Cardiac muscle cell (in vitro differentiated cells and primary cell): ENCODE data around the gene SF3A2. TPM values are rescaled to one million over a fixed set of nuclear protein-coding genes. Genes with fewer than 3 reads are reported as not detected.

ENCODE experiments used
- DNase-seq, 2 donors: peaks; one replicate each; pipeline versions ENCODE4 v3.0.0 to v3.0.0-alpha.2; 2010 to 2017; ENCODE audit warnings: low read depth in 1 of 2, low spot score in 1 of 2
- H3K27ac ChIP-seq: fragments of 200-600 bp; sonication (generic); 2 replicates; pipeline ENCODE4 v1.5.1; 2016
- H3K27me3 ChIP-seq: fragments of 200-600 bp; sonication (generic); 2 replicates; pipeline ENCODE4 v1.6.0; 2016; ENCODE audit warnings: control low read depth
- H3K36me3 ChIP-seq: fragments of 200-600 bp; sonication (generic); 2 replicates; pipeline ENCODE4 v1.5.1; 2016; ENCODE audit warnings: control low read depth
- H3K4me1 ChIP-seq: fragments of 200-600 bp; sonication (generic); 2 replicates; pipeline ENCODE4 v1.8.1; 2017; ENCODE audit warnings: low read depth, mild to moderate bottlenecking, mixed run types
- H3K4me3 ChIP-seq: fragments of 200-600 bp; sonication (generic); 2 replicates; pipeline ENCODE4 v1.5.1; 2016; ENCODE audit warnings: mild to moderate bottlenecking
- H3K9me3 ChIP-seq: fragments of 200-600 bp; sonication (generic); 2 replicates; pipeline ENCODE4 v1.5.1; 2017; ENCODE audit warnings: low read depth, mild to moderate bottlenecking, control low read depth
- CTCF ChIP-seq: IDR thresholded peaks from 2 replicates; pipeline ENCODE4 v1.5.1; 2012; ENCODE audit warnings: low read depth, mild to moderate bottlenecking, low read length
- polyA plus RNA-seq: library from polyadenylated mRNA; unstranded; fragments of >200 nt; fragmentation: Nextera tagmentation; extraction: Ambion mirVana; gene quantifications from 2 replicates; pipeline ENCODE4 v1.2.1, GENCODE V29; 2016
- total RNA-seq: library from RNA; depleted of rRNA; stranded (reverse); fragments of >200 nt; gene quantifications from 2 replicates; pipeline ENCODE4 v1.2.3, GENCODE V29; 2016

Gene SF3A2
- total RNA-seq (60.6 and 66.9 TPM in 2 replicates), polyA plus RNA-seq (110 and 111 TPM in 2 replicates)

GRCh38 chr19:2236314-2237050 lies at the start of gene SF3A2, which contains the start of gene PLEKHJ1:
Gene SF3A2, plus strand, starts transcription at chr19:2236824. Its CDS starts 6,595 bp downstream, at chr19:2243419.
Gene PLEKHJ1, minus strand, starts transcription at chr19:2236329. Its CDS starts 81 bp downstream, at chr19:2236248.
- Histone ChIP-seq H3K4me1 (peaks cover 29% of the 10 kb centered on the region), H3K36me3 (peaks cover 3% of the 10 kb centered on the region), H3K4me3 (peak within 1 kb of the TSS; percentile 88), H3K9me3 (no peaks in the 10 kb centered on the region), H3K27ac (peak within 1 kb of the TSS; percentile 92), H3K27me3 (no peaks in the 10 kb centered on the region)
- peak; percentile 99 for DNase-seq
- TF ChIP-seq CTCF = peak; percentile 99

- H3K27me3 ChIP-seq = no peaks in the 10 kb centered on the region
- H3K9me3 ChIP-seq = no peaks in the 10 kb centered on the region
- H3K27ac ChIP-seq = peak overlapping the region; percentile 95
- H3K36me3 ChIP-seq = peaks cover 2% of the 10 kb centered on the region
- TF ChIP-seq CTCF = no peak
- peaks cover 60% of the 10 kb centered on the region for H3K4me1 ChIP-seq
- no peak for DNase-seq
- H3K4me3 ChIP-seq = no peak overlapping the region
These were observed 49.5 kb upstream of the SF3A2 start for GRCh38 chr19:2187159-2187558.

GRCh38 chr19:2188708-2189385 lies 47.8 kb upstream of the SF3A2 start:
- Histone ChIP-seq H3K36me3 (peaks cover 2% of the 10 kb centered on the region), H3K4me3 (no peak overlapping the region), H3K27ac (peak overlapping the region; percentile 38), H3K9me3 (no peaks in the 10 kb centered on the region), H3K4me1 (peaks cover 56% of the 10 kb centered on the region), H3K27me3 (no peaks in the 10 kb centered on the region)
- DNase-seq = no peak
- TF ChIP-seq CTCF = no peak

- Histone ChIP-seq H3K27ac (no peak overlapping the region), H3K4me1 (peaks cover 49% of the 10 kb centered on the region), H3K4me3 (no peak overlapping the region), H3K9me3 (no peaks in the 10 kb centered on the region), H3K36me3 (peaks cover 2% of the 10 kb centered on the region), H3K27me3 (no peaks in the 10 kb centered on the region)
- DNase-seq = no peak
- no peak for TF ChIP-seq CTCF
These were observed 46.7 kb upstream of the SF3A2 start for GRCh38 chr19:2189880-2190279.

GRCh38 chr19:2190848-2191455 lies 45.7 kb upstream of the SF3A2 start:
- H3K4me1 ChIP-seq = peaks cover 39% of the 10 kb centered on the region
- H3K27ac ChIP-seq = peak overlapping the region; percentile 34
- H3K27me3 ChIP-seq = no peaks in the 10 kb centered on the region
- no peaks in the 10 kb centered on the region for H3K9me3 ChIP-seq
- DNase-seq = no peak
- H3K36me3 ChIP-seq = peaks cover 2% of the 10 kb centered on the region
- no peak overlapping the region for H3K4me3 ChIP-seq
- TF ChIP-seq CTCF = no peak
